Chondrocyte (in vitro differentiated cells): ENCODE results near the gene SBK2. TPM values are rescaled to one million over a fixed set of nuclear protein-coding genes. Genes with fewer than 3 reads are reported as not detected.

Source experiments
- DNase-seq: peaks from one replicate; pipeline ENCODE4 v3.0.0; 2021; ENCODE audit warnings: mixed read lengths, low spot score
- H3K27ac Mint-ChIP-seq: one replicate; pipeline ENCODE4 v1.8.0; 2021; ENCODE audit warnings: mild to moderate bottlenecking, moderate library complexity, mixed read lengths; ENCODE audit not compliant: unreplicated experiment
- H3K27me3 Mint-ChIP-seq: 2 replicates; pipeline ENCODE4 v1.8.0; 2021; ENCODE audit warnings: low read depth, mixed read lengths
- H3K36me3 Mint-ChIP-seq: 2 replicates; pipeline ENCODE4 v1.8.0; 2021; ENCODE audit warnings: low read depth, mixed read lengths
- H3K4me1 Mint-ChIP-seq: 2 replicates; pipeline ENCODE4 v1.8.0; 2021; ENCODE audit warnings: low read depth, mild to moderate bottlenecking, mixed read lengths
- H3K4me3 Mint-ChIP-seq: one replicate; pipeline ENCODE4 v1.8.0; 2021; ENCODE audit warnings: mild to moderate bottlenecking, moderate library complexity, mixed read lengths; ENCODE audit not compliant: unreplicated experiment
- H3K9me3 Mint-ChIP-seq: 2 replicates; pipeline ENCODE4 v1.8.0; 2021; ENCODE audit warnings: low read depth, mixed read lengths
- CTCF ChIP-seq: fragments of 200-600 bp; sonication (generic); IDR thresholded peaks from 2 replicates; pipeline ENCODE4 v1.5.0; 2021; ENCODE audit warnings: antibody characterized with exemption, mild to moderate bottlenecking, moderate library complexity
- total RNA-seq: library from RNA; stranded (reverse); gene quantifications from 3 replicates; pipeline ENCODE4 v1.2.1, GENCODE V29; 2021

Gene SBK2
- total RNA-seq, 1 donor from 2014 or later, result not detected

GRCh38 chr19:55542292-55542855 is 5.4 kb upstream of the SBK2 start:
- no peak for DNase-seq
- H3K27me3 Mint-ChIP-seq, result no peaks in the 10 kb centered on the region
- H3K4me1 Mint-ChIP-seq, result peaks cover 11% of the 10 kb centered on the region
- H3K9me3 Mint-ChIP-seq, result peaks cover 6% of the 10 kb centered on the region
- H3K27ac Mint-ChIP-seq, result no peak overlapping the region
- H3K36me3 Mint-ChIP-seq, result no peaks in the 10 kb centered on the region
- TF ChIP-seq CTCF, result no peak
- H3K4me3 Mint-ChIP-seq, result no peak overlapping the region

GRCh38 chr19:55541091-55541490 is 4.2 kb upstream of the SBK2 start:
- TF ChIP-seq CTCF, result no peak
- H3K27ac Mint-ChIP-seq, result no peak overlapping the region
- H3K4me3 Mint-ChIP-seq, result no peak overlapping the region
- no peaks in the 10 kb centered on the region for H3K36me3 Mint-ChIP-seq
- no peaks in the 10 kb centered on the region for H3K27me3 Mint-ChIP-seq
- no peak for DNase-seq
- peaks cover 6% of the 10 kb centered on the region for H3K9me3 Mint-ChIP-seq
- peaks cover 5% of the 10 kb centered on the region for H3K4me1 Mint-ChIP-seq

- peaks cover 6% of the 10 kb centered on the region for H3K9me3 Mint-ChIP-seq
- no peak overlapping the region for H3K4me3 Mint-ChIP-seq
- no peaks in the 10 kb centered on the region for H3K36me3 Mint-ChIP-seq
- no peak overlapping the region for H3K27ac Mint-ChIP-seq
- peaks cover 1% of the 10 kb centered on the region for H3K4me1 Mint-ChIP-seq
- TF ChIP-seq CTCF, result no peak
- no peak for DNase-seq
- no peaks in the 10 kb centered on the region for H3K27me3 Mint-ChIP-seq
These were observed 3.7 kb upstream of the SBK2 start for GRCh38 chr19:55540619-55541018.

DNA sequence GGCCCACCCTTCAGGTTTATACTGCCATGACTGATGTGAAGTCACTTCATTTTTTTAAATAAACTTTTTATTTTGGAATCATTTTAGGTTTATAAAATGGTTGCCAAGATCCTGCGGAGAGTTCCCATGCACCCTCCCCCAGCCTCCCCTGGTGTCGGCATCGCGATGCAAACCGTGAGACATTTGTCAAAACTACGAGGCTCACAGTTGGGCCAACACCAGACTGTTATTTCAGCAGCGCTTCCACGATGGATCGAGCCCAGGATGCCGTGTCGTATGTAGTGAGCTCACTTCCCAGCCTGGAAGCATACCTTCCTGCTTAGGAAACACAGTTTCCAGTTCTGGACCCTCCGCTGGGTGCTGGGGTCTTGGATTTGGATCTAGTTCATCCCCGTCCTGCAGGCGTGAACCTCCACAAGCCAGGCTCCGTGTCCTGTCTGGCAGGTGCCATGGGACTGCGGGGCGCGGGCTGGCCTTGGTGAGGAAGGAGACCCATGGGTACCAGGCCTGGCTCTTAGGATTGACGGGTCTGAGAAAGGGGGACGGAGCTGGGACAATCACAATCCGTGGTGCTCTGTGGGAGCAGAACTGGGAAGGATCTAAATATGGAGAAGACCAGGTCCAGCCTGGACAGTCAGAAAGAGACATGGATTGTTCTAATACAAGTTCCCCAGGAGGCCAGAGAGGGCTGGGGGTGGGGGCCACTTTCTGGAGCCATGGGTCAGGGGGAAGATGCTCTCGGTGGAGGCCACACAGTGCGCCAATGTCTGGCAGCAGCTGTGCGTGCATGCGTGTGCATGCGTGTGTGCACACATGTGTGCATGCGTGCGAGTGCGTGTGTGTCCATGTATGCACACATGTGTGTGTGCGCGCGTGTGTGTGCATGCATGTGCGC is 2.4 kb upstream of the SBK2 start:
- TF ChIP-seq CTCF, result no peak
- no peak overlapping the region for H3K27ac Mint-ChIP-seq
- no peak overlapping the region for H3K4me3 Mint-ChIP-seq

GRCh38 chr19:55538132-55538531 is 1.2 kb upstream of the SBK2 start:
- no peak for DNase-seq
- no peaks in the 10 kb centered on the region for H3K36me3 Mint-ChIP-seq
- no peaks in the 10 kb centered on the region for H3K27me3 Mint-ChIP-seq
- no peak overlapping the region for H3K4me3 Mint-ChIP-seq
- no peaks in the 10 kb centered on the region for H3K4me1 Mint-ChIP-seq
- TF ChIP-seq CTCF, result no peak
- peaks cover 6% of the 10 kb centered on the region for H3K9me3 Mint-ChIP-seq
- no peak overlapping the region for H3K27ac Mint-ChIP-seq

More for the DNA sequence above, 2.4 kb upstream of the SBK2 start:
- no peak for DNase-seq
- Mint-ChIP-seq H3K4me1 (no peaks in the 10 kb centered on the region), H3K36me3 (no peaks in the 10 kb centered on the region), H3K27me3 (no peaks in the 10 kb centered on the region), H3K9me3 (peaks cover 6% of the 10 kb centered on the region)
